HepG2 (cell line): Measurements from ENCODE around the gene GABRG3. TPM values are rescaled to one million over a fixed set of nuclear protein-coding genes. Genes with fewer than 3 reads are reported as not detected.

Experiments
- SRF ChIP-seq: IDR thresholded peaks from 2 replicates; pipeline ENCODE4 v1.6.1; 2011; ENCODE audit warnings: mild to moderate bottlenecking, low read depth, low read length, moderate library complexity
- ZBED4 ChIP-seq: sonication (generic); formaldehyde crosslinking; IDR thresholded peaks from 2 replicates; pipeline ENCODE4 v1.4.0; 2020; ENCODE audit warnings: missing genetic modification reagents, borderline replicate concordance
- ZNF407 ChIP-seq: sonication (generic); formaldehyde crosslinking; IDR thresholded peaks from one replicate; pipeline ENCODE4 v1.5.1; 2020; ENCODE audit warnings: mild to moderate bottlenecking, missing genetic modification reagents; ENCODE audit errors: not compliant biosample characterization
- polyA plus RNA-seq, 8 experiments: library from polyadenylated mRNA; depleted of rRNA in 3 of 8; stranded (reverse) in 7 of 8; unstranded in 1 of 8; fragments of >200 nt; fragmentation: Illumina TruSeq in 4 of 8; extraction: Trizol in 4 of 8; gene quantifications; 2 replicates each; pipeline versions ENCODE4 v1.2.1 to v1.2.3, GENCODE V29; 2011 to 2016; ENCODE audit warnings: low read depth in 4 of 8, missing spikeins in 1 of 8, mixed read lengths in 1 of 8; ENCODE audit not compliant: insufficient read depth in 1 of 8
- total RNA-seq, 5 experiments: library from RNA; depleted of rRNA; stranded (reverse); fragments of >200 nt; fragmentation: Illumina TruSeq; extraction: Trizol; gene quantifications; 2 replicates each; pipeline ENCODE4 v1.2.3, GENCODE V29; 2016; ENCODE audit warnings: low read depth in 1 of 5

Gene GABRG3
- total and polyA plus RNA-seq, 2 of the 13 experiments (the other 11 are each of a cell fraction or from before 2014, with no cell fraction given), result not detected

GRCh38 chr15:27529399-27529798, 558.4 kb downstream of the GABRG3 start (continued):
- TF ChIP-seq ZBED4 (CRISPR knock-in tag) (no peak), ZNF407 (CRISPR knock-in tag) (no peak), SRF (no peak)
